GM18526 (cell line): ENCODE measurements around the gene GRK5.

ENCODE experiments used
- POLR2A ChIP-seq: IDR thresholded peaks from 3 replicates; pipeline ENCODE4 v1.6.1; 2011; ENCODE audit not compliant: insufficient read length; ENCODE audit errors: extremely low read depth

Gene GRK5

GRCh38 chr10:119367841-119368549, 160.6 kb downstream of the GRK5 start:
- no peak for TF ChIP-seq POLR2A

- no peak for TF ChIP-seq POLR2A
Measured at GRCh38 chr10:119368581-119368980, 161.2 kb downstream of the GRK5 start.

GRCh38 chr10:119368991-119369869, 161.9 kb downstream of the GRK5 start:
- TF ChIP-seq POLR2A: no peak

- TF ChIP-seq POLR2A: no peak
Measured at GRCh38 chr10:119370111-119370741, 162.9 kb downstream of the GRK5 start.

- TF ChIP-seq POLR2A: no peak
Measured at GRCh38 chr10:119370972-119371703, 163.8 kb downstream of the GRK5 start.

GRCh38 chr10:119371704-119372663, 164.6 kb downstream of the GRK5 start:
- TF ChIP-seq POLR2A: no peak

- no peak for TF ChIP-seq POLR2A
Measured at GRCh38 chr10:119373294-119374102, 166.1 kb downstream of the GRK5 start.

GRCh38 chr10:119374236-119374635, 166.9 kb downstream of the GRK5 start:
- TF ChIP-seq POLR2A: no peak

- TF ChIP-seq POLR2A: no peak
Measured at GRCh38 chr10:119375574-119376272, 168.4 kb downstream of the GRK5 start.

GRCh38 chr10:119377451-119377957, 170.1 kb downstream of the GRK5 start:
- TF ChIP-seq POLR2A: no peak

GRCh38 chr10:119377958-119378736, 170.8 kb downstream of the GRK5 start:
- no peak for TF ChIP-seq POLR2A

GRCh38 chr10:119378737-119379067, 171.3 kb downstream of the GRK5 start:
- TF ChIP-seq POLR2A: no peak
